Measurements from ENCODE around the gene MZB1.
A peak's percentile ranks its signal among the peaks of the same experiment; 100 is the strongest.
"Not testable (repeated sequence)": the region's sequence is repeated elsewhere in the genome, so short reads cannot be mapped to it uniquely, and the experiment has no call there.

MZB1 gene

GRCh38 chr5:139371482-139372435 lies 18.0 kb downstream of the MZB1 start:
- DNase-seq, result no peak

GRCh38 chr5:139369181-139369580 lies 20.5 kb downstream of the MZB1 start:
- no peak for DNase-seq

GRCh38 chr5:139368613-139369012 lies 21.1 kb downstream of the MZB1 start:
- DNase-seq, result no peak

GRCh38 chr5:139364466-139364865 lies 25.2 kb downstream of the MZB1 start:
- DNase-seq, result no peak

GRCh38 chr5:139363937-139364336 lies 25.8 kb downstream of the MZB1 start:
- no peak for DNase-seq

DNA sequence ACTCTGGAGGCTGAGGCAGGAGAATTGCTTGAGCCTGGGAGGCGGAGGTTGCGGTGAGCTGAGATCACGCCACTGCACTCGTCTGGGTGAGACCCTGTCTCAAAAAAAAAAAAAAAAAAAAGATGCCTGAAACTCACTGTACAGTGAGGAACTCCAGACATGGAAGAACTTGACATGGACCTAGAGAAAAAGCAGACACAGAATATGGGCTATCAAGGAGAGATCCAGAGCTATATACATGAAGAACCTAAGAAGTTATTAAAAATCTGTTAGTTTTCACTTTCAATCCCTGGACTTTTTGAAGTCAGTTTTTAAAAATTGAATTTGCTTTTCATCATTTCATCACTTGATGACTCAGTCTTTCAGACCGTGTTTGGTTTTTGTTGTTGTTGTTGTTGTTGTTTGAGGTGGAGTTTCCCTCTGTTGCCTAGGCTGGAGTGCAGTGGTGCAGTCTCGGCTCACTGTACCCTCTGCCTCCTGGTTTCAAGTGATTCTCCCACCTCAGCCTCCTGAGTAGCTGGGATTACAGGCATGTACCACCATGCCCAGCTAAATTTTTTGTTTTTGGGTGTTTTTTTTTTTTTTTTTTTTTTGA lies 27.8 kb downstream of the MZB1 start:
- DNase-seq, result no peak

DNA sequence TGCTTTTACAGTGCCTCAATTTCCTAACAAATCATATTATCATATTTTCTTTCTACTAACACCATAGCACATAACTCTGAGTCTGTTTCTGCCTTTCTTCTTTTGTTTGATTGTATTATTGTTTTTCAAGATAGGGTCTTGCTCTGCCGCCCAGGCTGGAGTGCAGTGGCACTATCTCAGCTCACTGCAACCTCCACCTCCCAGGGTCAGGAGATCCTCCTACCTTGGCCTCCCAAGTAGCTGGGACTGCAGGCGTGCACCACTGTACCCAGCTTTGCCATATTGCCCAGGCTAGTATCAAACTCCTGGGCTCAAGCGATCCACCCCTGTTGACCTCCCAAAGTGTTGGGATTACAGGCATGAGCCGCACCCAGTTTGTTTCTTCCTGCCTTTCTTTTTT lies 29.3 kb downstream of the MZB1 start:
- DNase-seq, result no peak

GRCh38 chr5:139358064-139358463 lies 31.6 kb downstream of the MZB1 start:
- DNase-seq, result no peak

- DNase-seq, result not testable (repeated sequence)
These were observed 33.8 kb downstream of the MZB1 start for GRCh38 chr5:139355900-139356299.

DNA sequence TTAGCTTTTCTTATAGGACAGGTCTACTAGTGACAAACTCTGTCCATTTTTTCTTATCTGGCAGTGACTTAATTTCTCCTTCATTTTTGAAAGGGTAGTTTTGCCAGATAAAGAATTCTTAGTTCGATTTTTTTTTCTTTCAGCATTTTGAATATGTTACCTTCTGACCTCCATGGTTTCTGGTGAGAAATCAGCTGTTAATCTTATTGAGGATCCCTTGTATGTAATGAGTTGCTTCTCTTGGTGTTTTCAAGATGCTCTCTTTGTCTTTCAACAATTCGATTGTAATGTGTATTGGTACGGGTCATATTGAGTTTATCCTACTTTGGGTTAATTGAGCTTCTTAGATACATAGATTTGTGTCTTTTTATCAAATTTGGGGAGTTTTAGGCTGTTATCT lies 35.5 kb downstream of the MZB1 start:
- DNase-seq, result no peak

DNA sequence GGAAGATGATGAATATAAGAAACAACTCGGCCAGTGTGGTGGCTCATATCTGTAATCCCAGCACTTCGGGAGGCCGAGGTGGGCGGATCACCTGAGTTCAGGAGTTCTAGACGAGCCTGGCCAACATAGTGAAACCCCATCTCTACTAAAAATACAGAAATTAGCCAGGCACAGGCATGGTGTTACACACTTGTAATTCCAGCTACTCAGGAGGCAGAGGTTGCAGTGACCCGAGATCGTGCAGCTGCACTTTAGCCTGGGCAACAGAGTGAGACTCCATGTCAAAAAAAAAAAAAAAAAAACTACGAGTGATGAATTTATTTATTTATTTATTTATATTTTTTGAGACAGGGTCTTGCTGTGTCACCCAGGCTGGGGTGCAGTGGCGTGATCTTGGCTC lies 41.9 kb downstream of the MZB1 start:
- not testable (repeated sequence) for DNase-seq

DNA sequence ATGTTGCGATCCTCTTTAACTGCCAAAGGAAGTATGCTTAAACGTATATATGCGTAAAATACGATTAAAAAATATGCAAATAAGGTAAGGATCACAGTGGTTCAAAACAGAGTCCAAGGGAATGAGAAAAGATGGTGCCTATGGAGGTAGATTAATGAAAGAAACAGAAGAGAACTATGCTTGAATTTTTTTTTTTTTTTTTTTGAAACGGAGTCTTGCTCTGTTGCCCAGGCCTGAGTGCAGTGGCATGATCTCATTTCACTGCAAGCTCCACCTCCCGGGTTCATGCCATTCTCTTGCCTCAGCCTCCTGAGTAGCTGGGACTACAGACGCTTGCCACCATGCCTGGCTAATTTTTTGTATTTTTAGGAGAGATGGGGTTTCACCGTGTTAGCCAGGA lies 44.3 kb downstream of the MZB1 start:
- not testable (repeated sequence) for DNase-seq

DNA sequence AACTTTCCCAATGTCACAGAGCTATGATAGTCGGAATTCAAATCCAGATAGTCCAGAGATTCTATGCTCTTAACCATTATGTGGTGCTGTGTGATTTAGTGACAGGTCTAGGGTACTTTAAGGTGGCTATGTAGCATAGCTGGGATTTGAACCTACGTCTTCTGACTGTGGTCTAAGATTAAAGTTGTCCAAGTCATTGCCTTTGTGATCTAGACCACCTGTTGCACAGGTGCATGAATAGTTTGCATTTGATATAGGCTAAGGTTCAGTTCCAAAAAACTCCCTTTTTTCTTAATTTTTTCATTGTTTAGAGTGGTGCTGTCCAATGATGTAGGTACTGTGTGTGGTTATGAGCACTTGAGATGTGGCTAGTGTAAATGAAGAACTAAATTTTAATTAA lies 45.5 kb downstream of the MZB1 start:
- no peak for DNase-seq

- DNase-seq, result no peak
These were observed 46.2 kb downstream of the MZB1 start for GRCh38 chr5:139343476-139343875.

DNA sequence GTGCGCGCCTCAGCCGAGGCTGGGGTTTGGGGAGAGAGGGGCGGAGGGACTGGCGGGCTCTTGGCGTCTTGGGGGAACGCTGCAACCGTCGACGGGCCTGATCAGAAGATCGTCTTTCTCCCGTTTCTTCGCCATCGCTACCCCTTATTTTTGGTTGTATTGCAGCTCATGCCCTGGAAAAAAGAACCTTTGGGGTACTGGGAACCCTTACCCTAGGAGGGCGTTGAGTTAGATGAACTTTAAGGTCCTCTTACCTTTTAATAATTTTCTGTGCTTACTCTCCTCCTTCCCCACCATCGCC lies 47.3 kb downstream of the MZB1 start:
- DNase-seq, result no peak

DNA sequence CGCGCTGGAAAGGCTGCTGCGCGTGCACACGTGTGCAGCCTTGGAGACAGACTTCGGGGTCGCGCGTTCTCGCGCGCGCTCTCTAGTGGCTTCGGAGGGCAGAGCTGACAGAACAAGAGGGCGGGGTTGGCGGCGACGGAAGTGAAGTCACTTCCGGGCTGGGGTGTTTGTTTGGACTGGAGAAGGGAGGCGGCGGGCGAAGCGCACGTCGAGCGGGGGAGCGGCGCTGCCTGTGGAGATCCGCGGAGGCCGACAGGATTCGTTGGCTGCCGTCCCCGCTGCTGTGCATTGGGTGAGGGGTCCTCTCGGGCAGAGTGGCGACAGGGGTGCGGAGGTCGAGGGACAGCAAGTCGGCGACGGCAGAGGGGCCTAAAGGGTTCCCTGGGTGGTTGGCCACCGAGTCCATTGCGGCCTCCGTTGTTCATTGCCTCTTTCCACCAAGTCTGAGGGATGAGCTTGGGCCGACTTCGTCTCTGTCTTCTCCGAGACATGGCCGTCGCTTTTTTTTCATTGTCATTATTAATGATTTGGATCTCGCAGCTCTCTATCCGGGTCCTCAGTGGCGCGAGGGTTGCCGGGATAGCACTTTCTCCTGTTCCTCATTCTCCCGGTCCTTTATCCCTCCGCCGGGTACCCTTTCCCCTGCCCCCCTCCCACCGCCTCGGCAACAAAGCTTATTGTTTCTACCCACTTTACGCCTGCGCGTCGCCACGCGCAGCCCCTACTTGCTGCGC lies 47.9 kb downstream of the MZB1 start, which contains the start of gene PAIP2:
Gene PAIP2 (plus strand): TSS at position 166 of the 734 bp plus-strand sequence. CDS start 21,931 bp downstream, outside the sequence.
- DNase-seq, result peak; percentile 85

DNA sequence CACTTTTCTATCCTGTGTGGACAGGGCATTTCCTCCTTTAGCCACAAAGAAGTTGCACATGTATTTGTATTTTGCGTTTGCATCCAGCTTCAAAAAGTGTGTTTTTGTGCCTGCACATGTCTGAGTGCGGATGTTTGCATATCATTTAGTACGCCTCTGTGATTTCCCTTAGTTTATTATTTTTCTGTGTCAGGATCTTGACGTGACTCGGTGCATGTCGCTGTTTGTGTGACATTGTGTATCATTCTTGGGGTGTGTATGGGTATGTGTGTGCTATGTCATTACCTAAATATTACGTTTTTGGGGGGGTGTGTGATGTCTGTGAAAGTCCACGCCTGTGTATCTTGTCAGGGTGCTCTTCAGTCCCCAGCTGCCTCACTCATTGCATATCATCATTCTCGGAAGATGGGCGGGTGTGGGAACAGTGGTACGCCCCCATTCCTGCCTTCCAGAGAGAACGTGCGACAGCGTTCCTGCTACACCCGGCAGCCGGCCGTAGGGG lies 48.5 kb downstream of the MZB1 start:
- DNase-seq, result no peak

DNA sequence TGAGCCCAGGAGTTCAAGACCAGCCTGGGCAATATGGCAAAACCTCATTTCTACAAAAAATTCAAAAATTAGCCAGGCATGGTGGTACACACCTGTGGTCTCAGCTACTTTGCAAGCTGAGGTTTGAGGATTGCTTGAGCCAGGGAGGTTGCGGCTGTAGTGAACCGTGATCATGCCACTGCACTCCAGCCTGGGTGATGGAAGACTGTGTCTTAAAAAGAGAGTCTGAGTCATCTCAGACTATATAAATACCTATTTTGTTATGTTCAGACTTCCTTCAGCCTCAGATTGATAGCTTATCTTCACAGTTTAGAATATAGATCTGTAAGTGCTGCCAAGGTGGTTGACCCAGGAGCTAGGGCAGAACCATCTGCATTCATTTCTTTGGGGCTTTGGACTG lies 49.7 kb downstream of the MZB1 start:
- DNase-seq, result no peak
